ENCODE results near the gene MCCC2. TPM values are rescaled to one million over a fixed set of nuclear protein-coding genes. Genes with fewer than 3 reads are reported as not detected.

The MCCC2 gene
- polyA plus RNA-seq, 1 donor (not counting 4 experiments of a cell fraction or from before 2014, with no cell fraction given): 52.5 TPM

DNA sequence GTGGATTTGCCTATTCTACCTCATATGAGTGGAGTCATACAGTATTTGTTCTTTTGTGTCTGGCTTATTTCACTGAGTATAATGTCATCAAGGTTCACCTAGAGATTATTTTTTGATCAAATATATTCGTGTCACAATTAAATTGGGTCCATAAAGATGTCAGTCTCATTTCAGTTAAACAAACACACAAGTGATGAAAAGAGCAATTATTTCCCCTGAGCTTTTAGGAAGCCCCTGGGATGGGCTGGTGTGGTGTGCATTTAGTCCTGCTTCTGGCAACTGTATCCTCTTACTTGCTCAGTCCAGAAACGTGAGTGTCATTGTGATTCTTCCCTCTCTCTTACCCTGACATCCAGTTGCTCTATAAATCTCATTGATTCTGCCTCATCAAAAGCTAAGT is 79.2 kb downstream of the MCCC2 start:
- Histone ChIP-seq H3K9ac (ENCODE audit: control insufficient read depth, extremely low read depth, insufficient read depth, low read length) (no peak overlapping the region), H2AFZ (ENCODE audit: control insufficient read depth, low read length) (no peak overlapping the region), H3K4me2 (ENCODE audit: control insufficient read depth, extremely low read depth, insufficient read depth, low read depth, low read length) (no peak overlapping the region), H3K36me3 (ENCODE audit: control insufficient read depth in 2 of 2, extremely low read depth in 1 of 2, insufficient read depth in 2 of 2, low read length in 2 of 2) (no peaks in the 10 kb centered on the region), H4K20me1 (ENCODE audit: control insufficient read depth, extremely low read depth, insufficient read depth, low read length) (no peaks in the 10 kb centered on the region), H3K9me1 (ENCODE audit: control insufficient read depth, extremely low read depth, insufficient read depth, low read length) (no peaks in the 10 kb centered on the region), H3K9me3 (ENCODE audit: control insufficient read depth, low read depth, low read length) (no peaks in the 10 kb centered on the region), H3K27me3 (ENCODE audit: control insufficient read depth, extremely low read depth, insufficient read depth, low read length) (no peaks in the 10 kb centered on the region), H3K4me1 (ENCODE audit: control insufficient read depth, extremely low read depth, insufficient read depth, low read length) (no peaks in the 10 kb centered on the region), H3K4me3 (ENCODE audit: control insufficient read depth in 2 of 3, extremely low read depth in 1 of 3, insufficient read depth in 2 of 3, low read depth in 1 of 3, low read length in 3 of 3) (no peak overlapping the region), H3K27ac (ENCODE audit: control insufficient read depth, insufficient read depth, low read length) (no peak overlapping the region), H3K79me2 (ENCODE audit: control insufficient read depth, insufficient read depth, low read length) (no peaks in the 10 kb centered on the region)
- TF ChIP-seq, protein P1, sequence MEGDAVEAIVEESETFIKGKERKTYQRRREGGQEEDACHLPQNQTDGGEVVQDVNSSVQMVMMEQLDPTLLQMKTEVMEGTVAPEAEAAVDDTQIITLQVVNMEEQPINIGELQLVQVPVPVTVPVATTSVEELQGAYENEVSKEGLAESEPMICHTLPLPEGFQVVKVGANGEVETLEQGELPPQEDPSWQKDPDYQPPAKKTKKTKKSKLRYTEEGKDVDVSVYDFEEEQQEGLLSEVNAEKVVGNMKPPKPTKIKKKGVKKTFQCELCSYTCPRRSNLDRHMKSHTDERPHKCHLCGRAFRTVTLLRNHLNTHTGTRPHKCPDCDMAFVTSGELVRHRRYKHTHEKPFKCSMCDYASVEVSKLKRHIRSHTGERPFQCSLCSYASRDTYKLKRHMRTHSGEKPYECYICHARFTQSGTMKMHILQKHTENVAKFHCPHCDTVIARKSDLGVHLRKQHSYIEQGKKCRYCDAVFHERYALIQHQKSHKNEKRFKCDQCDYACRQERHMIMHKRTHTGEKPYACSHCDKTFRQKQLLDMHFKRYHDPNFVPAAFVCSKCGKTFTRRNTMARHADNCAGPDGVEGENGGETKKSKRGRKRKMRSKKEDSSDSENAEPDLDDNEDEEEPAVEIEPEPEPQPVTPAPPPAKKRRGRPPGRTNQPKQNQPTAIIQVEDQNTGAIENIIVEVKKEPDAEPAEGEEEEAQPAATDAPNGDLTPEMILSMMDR (optimal IDR thresholded peaks at IDR 0.05 in 1 of 3, IDR thresholded peaks at IDR 0.05 in 1 of 3, conservative IDR thresholded peaks at IDR 0.05 in 1 of 3; ENCODE audit: extremely low read depth in 1 of 3, insufficient read depth in 2 of 3, low read length in 3 of 3): no peak
- no peak for TF ChIP-seq EZH2 (IDR thresholded peaks at IDR 0.05; ENCODE audit: low read length)
- DNase-seq (ENCODE audit: low read depth, low spot score): no peak
- FAIRE-seq: no peak
- dilution Hi-C loops (cut with MboI; ENCODE audit: extremely low pct_ligation_motif_present, low sequenced_read_pairs): no loop called here

DNA sequence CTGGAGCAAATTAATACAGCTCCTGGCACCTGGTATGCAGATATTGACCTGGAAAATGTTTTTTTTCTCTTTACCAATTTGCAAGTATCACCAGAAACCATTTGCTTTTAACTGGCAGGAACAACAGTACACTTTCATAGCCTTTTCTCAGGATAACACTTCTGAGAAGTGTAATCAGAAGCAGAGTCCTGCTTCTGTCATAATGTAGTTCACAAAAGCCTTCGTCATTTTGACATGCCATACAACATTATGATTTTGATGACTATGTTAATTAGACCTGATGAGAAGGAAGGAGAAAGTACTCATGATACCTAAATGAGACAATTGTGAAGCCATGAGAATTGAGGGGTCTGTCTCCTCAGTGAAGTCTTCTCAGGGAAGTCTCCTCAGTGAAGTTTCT is 90.8 kb downstream of the MCCC2 start:
- DNase-seq (ENCODE audit: low read depth, low spot score) (no peak), FAIRE-seq (no peak)
- TF ChIP-seq EZH2 (IDR thresholded peaks at IDR 0.05; ENCODE audit: low read length): no peak
- TF ChIP-seq, protein P1 (optimal IDR thresholded peaks at IDR 0.05 in 1 of 3, IDR thresholded peaks at IDR 0.05 in 1 of 3, conservative IDR thresholded peaks at IDR 0.05 in 1 of 3; ENCODE audit: extremely low read depth in 1 of 3, insufficient read depth in 2 of 3, low read length in 3 of 3): no peak
- no peaks in the 10 kb centered on the region for H3K9me1 ChIP-seq (ENCODE audit: control insufficient read depth, extremely low read depth, insufficient read depth, low read length)
- no peaks in the 10 kb centered on the region for H3K36me3 ChIP-seq (ENCODE audit: control insufficient read depth in 2 of 2, extremely low read depth in 1 of 2, insufficient read depth in 2 of 2, low read length in 2 of 2)
- H3K9me3 ChIP-seq (ENCODE audit: control insufficient read depth, low read depth, low read length): no peaks in the 10 kb centered on the region
- no peak overlapping the region for H2AFZ ChIP-seq (ENCODE audit: control insufficient read depth, low read length)
- peaks cover 8% of the 10 kb centered on the region for H3K27me3 ChIP-seq (ENCODE audit: control insufficient read depth, extremely low read depth, insufficient read depth, low read length)
- H3K9ac ChIP-seq (ENCODE audit: control insufficient read depth, extremely low read depth, insufficient read depth, low read length): no peak overlapping the region
- dilution Hi-C loops (cut with MboI; ENCODE audit: extremely low pct_ligation_motif_present, low sequenced_read_pairs): no loop called here
- no peaks in the 10 kb centered on the region for H4K20me1 ChIP-seq (ENCODE audit: control insufficient read depth, extremely low read depth, insufficient read depth, low read length)
- H3K4me1 ChIP-seq (ENCODE audit: control insufficient read depth, extremely low read depth, insufficient read depth, low read length): no peaks in the 10 kb centered on the region
- no peak overlapping the region for H3K27ac ChIP-seq (ENCODE audit: control insufficient read depth, insufficient read depth, low read length)
- H3K4me2 ChIP-seq (ENCODE audit: control insufficient read depth, extremely low read depth, insufficient read depth, low read depth, low read length): no peak overlapping the region
- no peaks in the 10 kb centered on the region for H3K79me2 ChIP-seq (ENCODE audit: control insufficient read depth, insufficient read depth, low read length)
- H3K4me3 ChIP-seq (ENCODE audit: control insufficient read depth in 2 of 3, extremely low read depth in 1 of 3, insufficient read depth in 2 of 3, low read depth in 1 of 3, low read length in 3 of 3): no peak overlapping the region
